Astrocyte (in vitro differentiated cells and primary cell): ENCODE data around the gene TMEM116. TPM values are rescaled to one million over a fixed set of nuclear protein-coding genes. Genes with fewer than 3 reads are reported as not detected.

ENCODE experiments used
- DNase-seq: peaks from one replicate; pipeline ENCODE4 v3.0.0-alpha.2; 2010; ENCODE audit warnings: low read depth
- FAIRE-seq: peaks from 2 replicates; lab custom pipeline; 2011; peaks lifted over from hg19 to GRCh38; lab: Jason Lieb, UNC
- H2AFZ ChIP-seq: 2 replicates; pipeline ENCODE4 v1.6.0; 2012; ENCODE audit warnings: low read depth, low read length, inconsistent platforms
- H3K27ac ChIP-seq: 2 replicates; pipeline ENCODE4 v1.5.1; 2011; ENCODE audit warnings: low read depth, low read length, inconsistent platforms
- H3K27me3 ChIP-seq: 2 replicates; pipeline ENCODE4 v1.6.0; 2011; ENCODE audit warnings: low read length, inconsistent platforms; ENCODE audit not compliant: insufficient read depth
- H3K36me3 ChIP-seq: 2 replicates; pipeline ENCODE4 v1.5.1; 2011; ENCODE audit warnings: low read length, inconsistent platforms; ENCODE audit not compliant: insufficient read depth
- H3K4me1 ChIP-seq: 2 replicates; pipeline ENCODE4 v1.5.1; 2011; ENCODE audit warnings: low read length, inconsistent platforms; ENCODE audit not compliant: insufficient read depth
- H3K4me2 ChIP-seq: 2 replicates; pipeline ENCODE4 v1.6.0; 2012; ENCODE audit warnings: low read length, inconsistent platforms
- H3K4me3 ChIP-seq: 2 replicates; pipeline ENCODE4 v1.5.1; 2011; ENCODE audit warnings: low read depth, mild to moderate bottlenecking, low read length, inconsistent platforms; ENCODE audit not compliant: insufficient read depth
- H3K79me2 ChIP-seq: 2 replicates; pipeline ENCODE4 v1.6.0; 2012; ENCODE audit warnings: mild to moderate bottlenecking, low read length, inconsistent platforms; ENCODE audit not compliant: insufficient read depth
- H3K9ac ChIP-seq: 2 replicates; pipeline ENCODE4 v1.6.0; 2012; ENCODE audit warnings: mild to moderate bottlenecking, low read length, inconsistent platforms
- H3K9me3 ChIP-seq: 2 replicates; pipeline ENCODE4 v1.5.1; 2012; ENCODE audit warnings: low read depth, mild to moderate bottlenecking, low read length, inconsistent platforms; ENCODE audit not compliant: insufficient read depth
- H4K20me1 ChIP-seq: 2 replicates; pipeline ENCODE4 v1.6.0; 2012; ENCODE audit warnings: low read length, inconsistent platforms; ENCODE audit not compliant: insufficient read depth
- H3K27ac Mint-ChIP-seq: one replicate; pipeline ENCODE4 v1.8.0; 2021; ENCODE audit warnings: mild to moderate bottlenecking, mixed read lengths; ENCODE audit not compliant: unreplicated experiment
- H3K27me3 Mint-ChIP-seq: one replicate; pipeline ENCODE4 v1.8.0; 2021; ENCODE audit warnings: low read depth, mixed read lengths; ENCODE audit not compliant: unreplicated experiment
- H3K36me3 Mint-ChIP-seq: one replicate; pipeline ENCODE4 v1.8.0; 2021; ENCODE audit warnings: low read depth, mixed read lengths; ENCODE audit not compliant: unreplicated experiment
- H3K4me1 Mint-ChIP-seq: one replicate; pipeline ENCODE4 v1.8.0; 2021; ENCODE audit warnings: low read depth, mixed read lengths; ENCODE audit not compliant: unreplicated experiment
- H3K4me3 Mint-ChIP-seq: one replicate; pipeline ENCODE4 v1.8.0; 2021; ENCODE audit warnings: mild to moderate bottlenecking, moderate library complexity, mixed read lengths; ENCODE audit not compliant: unreplicated experiment
- H3K9me3 Mint-ChIP-seq: one replicate; pipeline ENCODE4 v1.8.0; 2021; ENCODE audit warnings: mild to moderate bottlenecking, mixed read lengths; ENCODE audit not compliant: unreplicated experiment
- EZH2 ChIP-seq: IDR thresholded peaks from 2 replicates; pipeline ENCODE4 v1.6.1; 2012; ENCODE audit warnings: mild to moderate bottlenecking, low read length, inconsistent platforms; ENCODE audit not compliant: insufficient read depth
- total RNA-seq: library from RNA; stranded (reverse); gene quantifications from 2 replicates; pipeline ENCODE4 v1.2.1, GENCODE V29; 2021
- TF ChIP-seq, protein P1 (sequence below): IDR thresholded peaks from 2 replicates; pipeline ENCODE4 v1.5.1; 2011; ENCODE audit warnings: low read depth, mild to moderate bottlenecking, inconsistent platforms, low read length, moderate library complexity; ENCODE audit not compliant: insufficient read depth

TMEM116 gene
- total RNA-seq, 1 donor from 2014 or later: 7.5 TPM

DNA sequence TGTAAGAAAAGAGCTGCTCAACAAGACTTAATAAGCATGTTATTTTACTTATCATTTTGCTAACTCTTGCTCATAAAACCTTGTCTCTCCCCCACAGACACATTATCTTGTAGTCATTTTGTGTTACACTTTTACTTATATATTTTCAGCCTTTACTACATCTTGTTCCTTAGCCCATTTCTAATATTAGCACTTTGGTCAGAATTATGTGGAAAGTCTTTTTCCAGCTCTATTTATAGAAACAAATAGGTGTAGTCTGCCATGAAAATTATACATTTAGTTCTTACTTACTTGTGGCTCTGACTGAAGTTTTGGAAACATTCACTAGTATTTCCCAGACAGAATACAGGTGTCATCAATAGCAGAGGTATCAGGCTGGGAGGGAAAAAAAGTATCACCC is 76.1 kb downstream of the TMEM116 start:
- H3K4me3 Mint-ChIP-seq: no peak overlapping the region
- no peaks in the 10 kb centered on the region for H3K36me3 Mint-ChIP-seq
- no peaks in the 10 kb centered on the region for H3K4me1 ChIP-seq

DNA sequence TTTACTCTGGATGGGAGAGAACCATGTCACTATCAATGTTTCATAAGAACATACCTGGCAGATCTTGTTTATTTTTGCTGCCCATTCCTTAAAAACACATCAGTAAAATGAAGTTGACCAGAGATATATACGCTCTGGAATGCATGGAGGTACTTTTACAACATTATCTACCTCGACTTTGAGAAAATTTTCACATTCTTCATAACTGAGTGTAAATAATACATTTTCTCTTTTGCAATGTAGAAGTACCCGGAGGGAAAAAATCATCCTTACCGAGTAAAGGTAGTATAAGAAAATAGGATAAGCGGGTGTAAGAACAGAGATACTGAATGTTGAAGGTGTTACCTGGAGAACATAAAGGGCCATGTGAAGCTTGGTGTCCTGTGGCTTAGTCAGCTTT is 80.7 kb downstream of the TMEM116 start:
- no peak overlapping the region for H3K4me3 ChIP-seq
- no peaks in the 10 kb centered on the region for H3K36me3 ChIP-seq
- no peak overlapping the region for H3K9ac ChIP-seq
- no peaks in the 10 kb centered on the region for H3K79me2 ChIP-seq
- H3K27ac Mint-ChIP-seq: no peak overlapping the region
- peaks cover 6% of the 10 kb centered on the region for H3K4me1 Mint-ChIP-seq
- FAIRE-seq (no peak), DNase-seq (no peak)
- H3K9me3 ChIP-seq: no peaks in the 10 kb centered on the region
- no peaks in the 10 kb centered on the region for H3K27me3 Mint-ChIP-seq
- no peaks in the 10 kb centered on the region for H3K4me1 ChIP-seq
- H3K4me2 ChIP-seq: no peak overlapping the region
- H4K20me1 ChIP-seq: no peaks in the 10 kb centered on the region
- no peaks in the 10 kb centered on the region for H3K36me3 Mint-ChIP-seq
- no peaks in the 10 kb centered on the region for H3K9me3 Mint-ChIP-seq
- H3K27ac ChIP-seq: no peak overlapping the region
- no peaks in the 10 kb centered on the region for H3K27me3 ChIP-seq
- no peak overlapping the region for H2AFZ ChIP-seq
- TF ChIP-seq, protein P1, sequence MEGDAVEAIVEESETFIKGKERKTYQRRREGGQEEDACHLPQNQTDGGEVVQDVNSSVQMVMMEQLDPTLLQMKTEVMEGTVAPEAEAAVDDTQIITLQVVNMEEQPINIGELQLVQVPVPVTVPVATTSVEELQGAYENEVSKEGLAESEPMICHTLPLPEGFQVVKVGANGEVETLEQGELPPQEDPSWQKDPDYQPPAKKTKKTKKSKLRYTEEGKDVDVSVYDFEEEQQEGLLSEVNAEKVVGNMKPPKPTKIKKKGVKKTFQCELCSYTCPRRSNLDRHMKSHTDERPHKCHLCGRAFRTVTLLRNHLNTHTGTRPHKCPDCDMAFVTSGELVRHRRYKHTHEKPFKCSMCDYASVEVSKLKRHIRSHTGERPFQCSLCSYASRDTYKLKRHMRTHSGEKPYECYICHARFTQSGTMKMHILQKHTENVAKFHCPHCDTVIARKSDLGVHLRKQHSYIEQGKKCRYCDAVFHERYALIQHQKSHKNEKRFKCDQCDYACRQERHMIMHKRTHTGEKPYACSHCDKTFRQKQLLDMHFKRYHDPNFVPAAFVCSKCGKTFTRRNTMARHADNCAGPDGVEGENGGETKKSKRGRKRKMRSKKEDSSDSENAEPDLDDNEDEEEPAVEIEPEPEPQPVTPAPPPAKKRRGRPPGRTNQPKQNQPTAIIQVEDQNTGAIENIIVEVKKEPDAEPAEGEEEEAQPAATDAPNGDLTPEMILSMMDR: no peak
- TF ChIP-seq EZH2: no peak
- H3K4me3 Mint-ChIP-seq: no peak overlapping the region

More for the DNA sequence above, 76.1 kb downstream of the TMEM116 start:
- Mint-ChIP-seq H3K9me3 (no peaks in the 10 kb centered on the region), H3K4me1 (peaks cover 10% of the 10 kb centered on the region), H3K27me3 (no peaks in the 10 kb centered on the region), H3K27ac (no peak overlapping the region)
- no peaks in the 10 kb centered on the region for H4K20me1 ChIP-seq
- no peak for TF ChIP-seq EZH2
- TF ChIP-seq, protein P1: no peak
- H2AFZ ChIP-seq: no peak overlapping the region
- no peaks in the 10 kb centered on the region for H3K27me3 ChIP-seq
- DNase-seq: no peak
- no peaks in the 10 kb centered on the region for H3K9me3 ChIP-seq
- no peak overlapping the region for H3K9ac ChIP-seq
- H3K4me2 ChIP-seq: no peak overlapping the region
- no peak for FAIRE-seq
- no peak overlapping the region for H3K4me3 ChIP-seq
- H3K36me3 ChIP-seq: no peaks in the 10 kb centered on the region
- no peaks in the 10 kb centered on the region for H3K79me2 ChIP-seq
- no peak overlapping the region for H3K27ac ChIP-seq

DNA sequence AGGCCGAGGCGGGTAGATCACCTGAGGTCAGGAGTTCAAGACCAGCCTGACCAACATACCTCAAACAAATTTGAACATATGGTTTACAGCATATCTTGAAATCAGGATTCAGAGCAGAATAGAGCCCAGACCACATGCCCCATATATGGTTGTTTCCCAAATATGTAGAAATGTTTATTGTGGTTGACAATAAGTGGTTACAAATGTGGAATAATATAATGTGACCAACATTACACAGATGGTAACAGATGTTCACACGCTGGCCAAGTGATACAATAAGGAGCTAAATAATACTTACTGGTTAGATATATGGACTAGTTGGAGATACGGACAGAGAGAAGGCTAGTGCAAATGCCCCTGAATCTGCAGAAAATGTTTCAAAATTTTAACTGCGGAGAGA is 85.6 kb downstream of the TMEM116 start:
- no peaks in the 10 kb centered on the region for H3K4me1 ChIP-seq
- no peak overlapping the region for H2AFZ ChIP-seq
- no peak for DNase-seq
- H3K4me1 Mint-ChIP-seq: no peaks in the 10 kb centered on the region
- TF ChIP-seq EZH2: no peak
- TF ChIP-seq, protein P1: no peak
- H3K36me3 Mint-ChIP-seq: peaks cover 4% of the 10 kb centered on the region
- H3K4me3 ChIP-seq: no peak overlapping the region
- no peak overlapping the region for H3K4me3 Mint-ChIP-seq
- FAIRE-seq: no peak
- H3K9me3 ChIP-seq: no peaks in the 10 kb centered on the region
- H3K9me3 Mint-ChIP-seq: no peaks in the 10 kb centered on the region
- no peaks in the 10 kb centered on the region for H4K20me1 ChIP-seq
- no peaks in the 10 kb centered on the region for H3K79me2 ChIP-seq
- no peak overlapping the region for H3K9ac ChIP-seq
- H3K27ac Mint-ChIP-seq: no peak overlapping the region
- no peak overlapping the region for H3K4me2 ChIP-seq
- H3K27ac ChIP-seq: no peak overlapping the region
- no peaks in the 10 kb centered on the region for H3K36me3 ChIP-seq
- H3K27me3 Mint-ChIP-seq: no peaks in the 10 kb centered on the region
- no peaks in the 10 kb centered on the region for H3K27me3 ChIP-seq
